ENCODE results near the gene MACF1.

DNA sequence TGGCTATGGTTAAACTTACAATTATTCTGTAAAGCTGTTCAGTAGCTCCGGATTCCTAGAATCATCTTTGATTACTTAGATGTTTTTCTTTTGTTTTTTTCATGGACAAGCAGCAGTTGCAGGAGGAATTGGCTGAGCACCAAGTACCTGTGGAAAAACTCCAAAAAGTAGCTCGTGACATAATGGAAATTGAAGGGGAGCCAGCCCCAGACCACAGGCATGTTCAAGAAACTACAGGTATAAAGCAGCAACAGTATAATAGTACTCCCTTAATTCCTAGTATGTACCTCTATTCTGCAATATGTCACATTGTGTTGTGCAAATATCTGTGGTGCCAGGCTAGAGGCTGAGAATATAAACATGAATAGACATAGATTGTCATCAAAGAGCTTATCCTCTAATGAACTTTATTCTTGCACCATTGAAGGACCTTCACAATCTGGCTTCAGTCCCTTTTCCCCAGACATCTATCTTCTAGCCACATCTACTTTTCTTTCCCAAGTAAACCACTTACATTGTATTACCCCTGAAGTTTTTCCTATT lies 154.6 kb downstream of the MACF1 start:
- TF ChIP-seq CTCF (IDR thresholded peaks at IDR 0.05) (no peak), POLR2AphosphoS5 (IDR thresholded peaks at IDR 0.05) (peak in 1 of 2 donors; percentile 9), POLR2A (IDR thresholded peaks at IDR 0.05; ENCODE audit: low read depth) (no peak)

All from esophagus muscularis mucosa (tissue), 3 donors.